Activated CD8-positive, alpha-beta T cell treated with anti-CD3 and anti-CD28 coated beads for 36 hours (primary cell): ENCODE results near the gene ANKRD52. TPM values are rescaled to one million over a fixed set of nuclear protein-coding genes. Genes with fewer than 3 reads are reported as not detected.

Experiments
- ATAC-seq: fragments of 200-7000 bp; cut with Tn5 transposase; one replicate; pipeline ENCODE4 v1.10.0; 2021; ENCODE audit warnings: mild to moderate bottlenecking, moderate library complexity
- CTCF ChIA-PET: fragments of 350-600 bp; sonication (Branson Sonifier 250); formaldehyde crosslinking; loops from one replicate; lab custom pipeline; 2021; ENCODE audit warnings: antibody characterized with exemption; lab: Charles Lee
- POLR2A ChIA-PET: fragments of 350-600 bp; sonication (Branson Sonifier 250); formaldehyde crosslinking; loops from one replicate; lab custom pipeline; 2021; ENCODE audit warnings: antibody characterized with exemption; lab: Charles Lee
- DNase-seq: peaks from one replicate; pipeline ENCODE4 v3.0.0-alpha.2; 2020
- H3K27ac Mint-ChIP-seq: one replicate; pipeline ENCODE4 v1.8.0; 2021; ENCODE audit warnings: mild to moderate bottlenecking, mixed read lengths
- H3K27me3 Mint-ChIP-seq: one replicate; pipeline ENCODE4 v1.8.0; 2021; ENCODE audit warnings: mixed read lengths
- H3K36me3 Mint-ChIP-seq: one replicate; pipeline ENCODE4 v1.8.0; 2021; ENCODE audit warnings: low read depth, mixed read lengths
- H3K4me1 Mint-ChIP-seq: one replicate; pipeline ENCODE4 v1.8.0; 2021; ENCODE audit warnings: low read depth, mixed read lengths
- H3K4me3 Mint-ChIP-seq: one replicate; pipeline ENCODE4 v1.8.0; 2021; ENCODE audit warnings: mild to moderate bottlenecking, moderate library complexity, mixed read lengths
- H3K9me3 Mint-ChIP-seq: one replicate; pipeline ENCODE4 v1.8.0; 2021; ENCODE audit warnings: mixed read lengths
- intact Hi-C: fragments of 100-400 bp; cut with micrococcal nuclease; formaldehyde crosslinking; loops from one replicate; pipeline ENCODE4 v1.10.0; 2022
- total RNA-seq, 2 experiments: library from RNA; stranded (reverse); gene quantifications; one replicate each; pipeline ENCODE4 v1.2.3, GENCODE V29; 2021
- TF ChIP-seq, protein P1 (sequence below): fragments of 200-600 bp; IDR thresholded peaks from one replicate; pipeline ENCODE4 v1.8.0; 2022; ENCODE audit warnings: antibody characterized with exemption, mild to moderate bottlenecking

The ANKRD52 gene
- total RNA-seq, 2 experiments from 2014 or later = 23.3 to 31.3 TPM

DNA sequence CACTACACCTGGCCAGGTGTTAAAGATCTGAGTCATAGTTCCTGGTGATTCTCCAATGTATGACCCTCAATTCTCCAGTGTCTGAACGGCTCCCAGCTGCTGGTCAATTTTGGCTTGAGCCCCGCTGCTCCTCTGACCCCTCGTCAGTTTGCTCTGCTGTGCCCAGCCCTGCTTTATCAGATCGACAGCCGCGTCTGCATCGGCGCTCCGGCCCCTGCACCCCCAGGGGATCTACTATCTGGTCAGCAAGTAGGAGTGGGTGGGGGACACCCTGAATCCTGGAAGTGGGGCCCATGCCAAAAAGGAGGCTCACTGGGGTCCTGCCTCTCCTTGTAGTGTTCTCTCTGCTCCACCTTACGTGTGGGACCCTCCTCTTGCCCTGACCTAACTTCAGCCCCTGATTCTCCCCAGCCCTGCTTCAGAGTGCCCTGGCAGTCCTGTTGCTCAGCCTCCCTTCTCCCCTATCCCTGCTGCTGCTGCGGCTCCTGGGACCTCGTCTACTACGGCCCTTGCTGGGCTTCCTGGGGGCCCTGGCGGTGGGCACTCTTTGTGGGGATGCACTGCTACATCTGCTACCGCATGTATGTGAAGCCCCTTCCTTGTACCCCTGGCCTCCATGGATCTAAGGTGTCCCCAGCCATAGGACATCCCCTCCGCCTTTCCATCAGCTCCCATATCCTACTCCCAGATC lies 23.3 kb downstream of the ANKRD52 start:
- ATAC-seq (no peak), DNase-seq (no peak)
- POLR2A ChIA-PET = no interaction called here
- intact Hi-C loops = no loop called here
- Mint-ChIP-seq H3K4me1 (no peaks in the 10 kb centered on the region), H3K36me3 (no peaks in the 10 kb centered on the region), H3K27ac (no peak overlapping the region), H3K9me3 (no peaks in the 10 kb centered on the region), H3K4me3 (no peak overlapping the region), H3K27me3 (no peaks in the 10 kb centered on the region)
- CTCF ChIA-PET = interaction anchor here (1.0 to 2.0 kb wide), 5 partner anchors 13 to 43 kb away, joined by 3 to 6 read pairs (median 4); partner anchors contain the start of genes ANKRD52 and RNF41
- TF ChIP-seq, protein P1, sequence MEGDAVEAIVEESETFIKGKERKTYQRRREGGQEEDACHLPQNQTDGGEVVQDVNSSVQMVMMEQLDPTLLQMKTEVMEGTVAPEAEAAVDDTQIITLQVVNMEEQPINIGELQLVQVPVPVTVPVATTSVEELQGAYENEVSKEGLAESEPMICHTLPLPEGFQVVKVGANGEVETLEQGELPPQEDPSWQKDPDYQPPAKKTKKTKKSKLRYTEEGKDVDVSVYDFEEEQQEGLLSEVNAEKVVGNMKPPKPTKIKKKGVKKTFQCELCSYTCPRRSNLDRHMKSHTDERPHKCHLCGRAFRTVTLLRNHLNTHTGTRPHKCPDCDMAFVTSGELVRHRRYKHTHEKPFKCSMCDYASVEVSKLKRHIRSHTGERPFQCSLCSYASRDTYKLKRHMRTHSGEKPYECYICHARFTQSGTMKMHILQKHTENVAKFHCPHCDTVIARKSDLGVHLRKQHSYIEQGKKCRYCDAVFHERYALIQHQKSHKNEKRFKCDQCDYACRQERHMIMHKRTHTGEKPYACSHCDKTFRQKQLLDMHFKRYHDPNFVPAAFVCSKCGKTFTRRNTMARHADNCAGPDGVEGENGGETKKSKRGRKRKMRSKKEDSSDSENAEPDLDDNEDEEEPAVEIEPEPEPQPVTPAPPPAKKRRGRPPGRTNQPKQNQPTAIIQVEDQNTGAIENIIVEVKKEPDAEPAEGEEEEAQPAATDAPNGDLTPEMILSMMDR = no peak

DNA sequence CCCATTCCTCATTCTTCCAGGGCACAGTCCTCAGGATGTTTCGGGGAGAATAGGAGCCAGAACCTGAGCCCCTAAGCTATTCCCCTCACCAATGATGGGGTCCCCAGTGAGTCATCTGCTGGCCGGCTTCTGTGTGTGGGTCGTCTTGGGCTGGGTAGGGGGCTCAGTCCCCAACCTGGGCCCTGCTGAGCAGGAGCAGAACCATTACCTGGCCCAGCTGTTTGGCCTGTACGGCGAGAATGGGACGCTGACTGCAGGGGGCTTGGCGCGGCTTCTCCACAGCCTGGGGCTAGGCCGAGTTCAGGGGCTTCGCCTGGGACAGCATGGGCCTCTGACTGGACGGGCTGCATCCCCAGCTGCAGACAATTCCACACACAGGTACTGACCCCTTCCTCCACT lies 27.0 kb downstream of the ANKRD52 start:
- Mint-ChIP-seq H3K27ac (no peak overlapping the region), H3K4me3 (no peak overlapping the region), H3K9me3 (no peaks in the 10 kb centered on the region), H3K4me1 (peaks cover 2% of the 10 kb centered on the region), H3K27me3 (no peaks in the 10 kb centered on the region), H3K36me3 (peaks cover 8% of the 10 kb centered on the region)
- intact Hi-C loops = no loop called here
- ATAC-seq = no peak
- TF ChIP-seq, protein P1 = no peak
- ChIA-PET POLR2A (interaction anchor here (1.1 kb wide), 1 partner anchor 9 kb away, joined by 4 read pairs; no protein-coding TSS in a partner anchor), CTCF (interaction anchor here (1.1 to 1.2 kb wide), 2 partner anchors 27 to 42 kb away, joined by 3 to 5 read pairs; partner anchors contain the start of genes ANKRD52 and SMARCC2)
- DNase-seq = no peak

DNA sequence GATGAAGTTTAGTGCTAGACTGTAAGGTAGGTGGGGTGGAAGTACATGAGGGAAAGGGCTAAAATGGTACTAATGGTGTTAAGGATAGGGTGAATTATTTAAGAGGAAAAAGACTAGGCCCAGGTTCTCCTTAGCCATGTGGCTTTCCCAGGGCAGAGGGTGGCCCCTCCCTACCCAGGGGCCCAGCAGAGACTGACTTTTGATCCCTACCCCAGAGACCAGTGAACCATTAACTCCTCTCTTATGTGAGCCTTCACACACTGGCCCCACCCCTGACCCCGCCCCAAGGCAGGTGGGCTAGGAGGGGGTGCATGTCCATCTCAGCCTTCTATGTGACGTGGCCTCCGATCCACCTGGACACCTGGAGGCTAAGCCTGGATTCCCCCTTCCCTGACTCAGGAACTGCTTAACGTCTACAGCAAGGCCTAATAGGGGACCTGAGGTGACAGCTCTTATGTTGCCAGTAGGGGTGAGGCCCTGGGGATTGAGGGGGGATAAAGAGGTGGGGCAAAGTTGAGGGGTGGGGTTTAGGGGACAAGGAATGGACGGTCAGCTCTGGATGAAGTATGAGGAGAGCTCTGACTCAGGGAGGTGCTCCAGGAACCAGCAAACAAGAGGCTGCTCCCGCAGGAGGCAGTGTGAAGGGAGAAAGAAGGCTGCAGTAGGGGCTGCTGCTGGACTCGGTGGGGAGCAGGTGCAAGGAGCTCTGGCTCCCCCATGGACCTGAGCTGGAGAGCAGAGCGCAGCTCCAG lies 27.6 kb downstream of the ANKRD52 start:
- H3K27ac Mint-ChIP-seq = no peak overlapping the region
- ATAC-seq = no peak
- DNase-seq = no peak
- intact Hi-C loops = no loop called here
- H3K36me3 Mint-ChIP-seq = peaks cover 11% of the 10 kb centered on the region
- no peaks in the 10 kb centered on the region for H3K27me3 Mint-ChIP-seq
- TF ChIP-seq, protein P1 = no peak
- H3K4me3 Mint-ChIP-seq = no peak overlapping the region
- POLR2A ChIA-PET = interaction anchor here (1.1 kb wide), 1 partner anchor 8 kb away, joined by 4 read pairs; no protein-coding TSS in a partner anchor
- no peaks in the 10 kb centered on the region for H3K9me3 Mint-ChIP-seq
- peaks cover 3% of the 10 kb centered on the region for H3K4me1 Mint-ChIP-seq
- CTCF ChIA-PET = interaction anchor here (1.1 to 1.2 kb wide), 2 partner anchors 27 to 42 kb away, joined by 3 to 5 read pairs; partner anchors contain the start of genes ANKRD52 and SMARCC2

DNA sequence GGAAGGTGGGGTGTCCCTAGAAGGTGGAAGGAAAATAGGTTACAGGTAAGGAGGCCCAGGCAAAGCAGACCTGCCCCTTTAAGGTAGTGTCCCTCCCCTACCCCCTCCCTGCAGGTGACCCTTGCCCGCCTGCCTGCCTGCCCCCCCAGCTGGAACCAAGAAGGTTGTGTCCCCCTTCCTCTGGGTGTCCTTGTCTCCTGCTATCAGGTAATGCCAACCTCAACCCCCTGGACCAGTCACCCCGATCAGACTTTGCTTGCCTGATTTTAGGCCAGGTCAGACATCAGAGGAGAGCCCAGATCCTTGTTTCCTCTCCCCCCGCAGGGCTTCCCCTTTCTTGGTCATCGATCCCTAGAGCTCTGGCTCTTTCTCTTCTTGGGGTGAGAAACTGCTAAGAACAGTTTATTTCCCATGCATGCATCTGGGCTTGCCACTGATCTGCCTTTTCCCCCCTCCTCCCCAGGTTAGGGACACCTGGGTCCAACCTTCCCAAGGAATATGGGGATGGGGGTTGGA lies 28.2 kb downstream of the ANKRD52 start, which contains the start of gene SLC39A5:
TSS of gene SLC39A5 (plus strand) at position 136 of the 516 bp plus-strand sequence. CDS start 1,224 bp downstream, outside the sequence.
- no peak within 1 kb of the TSS for H3K27ac Mint-ChIP-seq
- peaks cover 10% of the 10 kb centered on the region for H3K4me1 Mint-ChIP-seq
- no peak for DNase-seq
- no peak within 1 kb of the TSS for H3K4me3 Mint-ChIP-seq
- H3K9me3 Mint-ChIP-seq = no peaks in the 10 kb centered on the region
- no peak for ATAC-seq
- POLR2A ChIA-PET = no interaction called here
- CTCF ChIA-PET = no interaction called here
- no peaks in the 10 kb centered on the region for H3K27me3 Mint-ChIP-seq
- intact Hi-C loops = no loop called here
- peaks cover 17% of the 10 kb centered on the region for H3K36me3 Mint-ChIP-seq
- TF ChIP-seq, protein P1 = no peak
